Neural progenitor cell (in vitro differentiated cells): ENCODE measurements around the gene EVA1A. TPM values are rescaled to one million over a fixed set of nuclear protein-coding genes. Genes with fewer than 3 reads are reported as not detected.

Experiments
- DNase-seq: peaks from one replicate; pipeline ENCODE4 v3.0.0-alpha.2; 2016; ENCODE audit warnings: low spot score
- H2AFZ ChIP-seq: fragments of 200-600 bp; sonication (generic); replicated peaks from 2 replicates; pipeline ENCODE4 v1.6.1; 2016; ENCODE audit warnings: antibody characterized with exemption
- H3F3A ChIP-seq: fragments of 200-600 bp; sonication (generic); 2 replicates; pipeline ENCODE4 v1.6.1; 2016; ENCODE audit warnings: antibody characterized with exemption, low read depth
- H3K27ac ChIP-seq: fragments of 200-600 bp; sonication (generic); 2 replicates; pipeline ENCODE4 v1.5.1; 2016; ENCODE audit warnings: mild to moderate bottlenecking
- H3K27me3 ChIP-seq: fragments of 200-600 bp; sonication (generic); 2 replicates; pipeline ENCODE4 v1.6.1; 2016; ENCODE audit warnings: mild to moderate bottlenecking, moderate library complexity
- H3K36me3 ChIP-seq: fragments of 200-600 bp; sonication (generic); 2 replicates; pipeline ENCODE4 v1.5.1; 2016
- H3K4me1 ChIP-seq: fragments of 200-600 bp; sonication (generic); 2 replicates; pipeline ENCODE4 v1.6.1; 2016; ENCODE audit warnings: mixed run types
- H3K4me2 ChIP-seq: fragments of 200-600 bp; sonication (generic); 2 replicates; pipeline ENCODE4 v1.6.1; 2016
- H3K4me3 ChIP-seq: fragments of 200-600 bp; sonication (generic); 2 replicates; pipeline ENCODE4 v1.5.1; 2016
- H3K79me2 ChIP-seq: fragments of 200-600 bp; sonication (generic); 2 replicates; pipeline ENCODE4 v1.6.1; 2016; ENCODE audit warnings: low read depth
- H3K9ac ChIP-seq: fragments of 200-600 bp; sonication (generic); 2 replicates; pipeline ENCODE4 v1.6.1; 2016
- H3K9me3 ChIP-seq: fragments of 200-600 bp; sonication (generic); 2 replicates; pipeline ENCODE4 v1.5.1; 2016; ENCODE audit warnings: low read depth
- H4K20me1 ChIP-seq: fragments of 200-600 bp; sonication (generic); 2 replicates; pipeline ENCODE4 v1.6.1; 2016; ENCODE audit warnings: low read depth
- H3K27ac Mint-ChIP-seq: 3 replicates; pipeline ENCODE4 v1.8.0; 2021; ENCODE audit warnings: mixed read lengths
- H3K27me3 Mint-ChIP-seq: 2 replicates; pipeline ENCODE4 v1.8.0; 2022; ENCODE audit warnings: low read depth, mild to moderate bottlenecking, inconsistent platforms, moderate library complexity, mixed read lengths; ENCODE audit not compliant: insufficient read depth
- H3K36me3 Mint-ChIP-seq: 3 replicates; pipeline ENCODE4 v1.8.0; 2021; ENCODE audit warnings: mixed read lengths
- H3K4me1 Mint-ChIP-seq: 3 replicates; pipeline ENCODE4 v1.8.0; 2021; ENCODE audit warnings: mixed read lengths
- H3K4me3 Mint-ChIP-seq: 3 replicates; pipeline ENCODE4 v1.8.0; 2021; ENCODE audit warnings: mild to moderate bottlenecking, moderate library complexity, mixed read lengths
- H3K9me3 Mint-ChIP-seq: 3 replicates; pipeline ENCODE4 v1.8.0; 2020; ENCODE audit warnings: mixed read lengths
- CTCF ChIP-seq: fragments of 200-600 bp; sonication (generic); IDR thresholded peaks from 2 replicates; pipeline ENCODE4 v1.5.1; 2017; ENCODE audit warnings: antibody characterized with exemption, mild to moderate bottlenecking
- EZH2 ChIP-seq: fragments of 200-600 bp; sonication (generic); IDR thresholded peaks from 2 replicates; pipeline ENCODE4 v1.6.1; 2017; ENCODE audit warnings: antibody characterized with exemption, mild to moderate bottlenecking, moderate library complexity
- EZH2phosphoT487 ChIP-seq: fragments of 200-600 bp; sonication (generic); IDR thresholded peaks from 2 replicates; pipeline ENCODE4 v1.6.1; 2017; ENCODE audit warnings: antibody characterized with exemption
- total RNA-seq: library from RNA; depleted of rRNA; stranded (reverse); fragments of >200 nt; gene quantifications from 2 replicates; pipeline ENCODE4 v1.2.3, GENCODE V29; 2015; ENCODE audit warnings: low replicate concordance

EVA1A gene
- total RNA-seq, 1 donor from 2014 or later = 2.8 TPM

GRCh38 chr2:75476761-75477160 is 84.0 kb downstream of the EVA1A start:
- Mint-ChIP-seq H3K27me3 (peaks cover 11% of the 10 kb centered on the region), H3K36me3 (no peaks in the 10 kb centered on the region), H3K4me1 (peaks cover 40% of the 10 kb centered on the region), H3K4me3 (peak overlapping the region; percentile 39), H3K9me3 (peaks cover 2% of the 10 kb centered on the region), H3K27ac (no peak overlapping the region)
- H3K27me3 ChIP-seq = no peaks in the 10 kb centered on the region
- H3K79me2 ChIP-seq = no peaks in the 10 kb centered on the region
- H3K9me3 ChIP-seq = no peaks in the 10 kb centered on the region
- no peak overlapping the region for H3K9ac ChIP-seq
- H3K27ac ChIP-seq = no peak overlapping the region
- TF ChIP-seq EZH2 (no peak), CTCF (no peak), EZH2phosphoT487 (no peak)
- no peaks in the 10 kb centered on the region for H4K20me1 ChIP-seq
- H3F3A ChIP-seq = no peaks in the 10 kb centered on the region
- peak; percentile 31 for DNase-seq
- H2AFZ ChIP-seq = no peak overlapping the region
- H3K4me1 ChIP-seq = peaks cover 9% of the 10 kb centered on the region
- H3K4me3 ChIP-seq = no peak overlapping the region
- H3K4me2 ChIP-seq = no peak overlapping the region
- H3K36me3 ChIP-seq = no peaks in the 10 kb centered on the region

- peaks cover 40% of the 10 kb centered on the region for H3K4me1 Mint-ChIP-seq
- peaks cover 11% of the 10 kb centered on the region for H3K27me3 Mint-ChIP-seq
- no peaks in the 10 kb centered on the region for H3K36me3 ChIP-seq
- no peaks in the 10 kb centered on the region for H3K79me2 ChIP-seq
- H3K4me3 ChIP-seq = no peak overlapping the region
- TF ChIP-seq EZH2 (no peak), EZH2phosphoT487 (no peak), CTCF (no peak)
- no peak overlapping the region for H3K27ac ChIP-seq
- peaks cover 2% of the 10 kb centered on the region for H3K9me3 Mint-ChIP-seq
- H3K9me3 ChIP-seq = no peaks in the 10 kb centered on the region
- H3K4me1 ChIP-seq = peaks cover 9% of the 10 kb centered on the region
- peak overlapping the region; percentile 17 for H3K4me3 Mint-ChIP-seq
- no peaks in the 10 kb centered on the region for H4K20me1 ChIP-seq
- no peak overlapping the region for H3K27ac Mint-ChIP-seq
- no peak overlapping the region for H2AFZ ChIP-seq
- no peaks in the 10 kb centered on the region for H3F3A ChIP-seq
- no peak for DNase-seq
- no peak overlapping the region for H3K9ac ChIP-seq
- H3K4me2 ChIP-seq = no peak overlapping the region
- no peaks in the 10 kb centered on the region for H3K27me3 ChIP-seq
- H3K36me3 Mint-ChIP-seq = no peaks in the 10 kb centered on the region
Observed at GRCh38 chr2:75475976-75476375, 84.8 kb downstream of the EVA1A start.

- Histone ChIP-seq H2AFZ (no peak overlapping the region), H3K4me3 (no peak overlapping the region), H3K9me3 (no peaks in the 10 kb centered on the region), H3K9ac (no peak overlapping the region), H3K4me1 (peaks cover 9% of the 10 kb centered on the region), H3F3A (no peaks in the 10 kb centered on the region), H4K20me1 (no peaks in the 10 kb centered on the region), H3K27ac (no peak overlapping the region), H3K36me3 (no peaks in the 10 kb centered on the region), H3K79me2 (no peaks in the 10 kb centered on the region), H3K4me2 (no peak overlapping the region), H3K27me3 (no peaks in the 10 kb centered on the region)
- no peak for DNase-seq
- H3K4me1 Mint-ChIP-seq = peaks cover 40% of the 10 kb centered on the region
- TF ChIP-seq EZH2phosphoT487 (no peak), EZH2 (no peak), CTCF (no peak)
- H3K27me3 Mint-ChIP-seq = peaks cover 11% of the 10 kb centered on the region
- H3K36me3 Mint-ChIP-seq = no peaks in the 10 kb centered on the region
- H3K9me3 Mint-ChIP-seq = peaks cover 2% of the 10 kb centered on the region
- H3K27ac Mint-ChIP-seq = no peak overlapping the region
- H3K4me3 Mint-ChIP-seq = no peak overlapping the region
Observed at GRCh38 chr2:75475049-75475448, 85.7 kb downstream of the EVA1A start.
